EH (cell line): ENCODE results near the gene MBOAT1.

Experiments used
- DNase-seq: peaks from one replicate; pipeline ENCODE4 v3.0.0-alpha.2; 2015; ENCODE audit warnings: low read depth

The MBOAT1 gene

DNA sequence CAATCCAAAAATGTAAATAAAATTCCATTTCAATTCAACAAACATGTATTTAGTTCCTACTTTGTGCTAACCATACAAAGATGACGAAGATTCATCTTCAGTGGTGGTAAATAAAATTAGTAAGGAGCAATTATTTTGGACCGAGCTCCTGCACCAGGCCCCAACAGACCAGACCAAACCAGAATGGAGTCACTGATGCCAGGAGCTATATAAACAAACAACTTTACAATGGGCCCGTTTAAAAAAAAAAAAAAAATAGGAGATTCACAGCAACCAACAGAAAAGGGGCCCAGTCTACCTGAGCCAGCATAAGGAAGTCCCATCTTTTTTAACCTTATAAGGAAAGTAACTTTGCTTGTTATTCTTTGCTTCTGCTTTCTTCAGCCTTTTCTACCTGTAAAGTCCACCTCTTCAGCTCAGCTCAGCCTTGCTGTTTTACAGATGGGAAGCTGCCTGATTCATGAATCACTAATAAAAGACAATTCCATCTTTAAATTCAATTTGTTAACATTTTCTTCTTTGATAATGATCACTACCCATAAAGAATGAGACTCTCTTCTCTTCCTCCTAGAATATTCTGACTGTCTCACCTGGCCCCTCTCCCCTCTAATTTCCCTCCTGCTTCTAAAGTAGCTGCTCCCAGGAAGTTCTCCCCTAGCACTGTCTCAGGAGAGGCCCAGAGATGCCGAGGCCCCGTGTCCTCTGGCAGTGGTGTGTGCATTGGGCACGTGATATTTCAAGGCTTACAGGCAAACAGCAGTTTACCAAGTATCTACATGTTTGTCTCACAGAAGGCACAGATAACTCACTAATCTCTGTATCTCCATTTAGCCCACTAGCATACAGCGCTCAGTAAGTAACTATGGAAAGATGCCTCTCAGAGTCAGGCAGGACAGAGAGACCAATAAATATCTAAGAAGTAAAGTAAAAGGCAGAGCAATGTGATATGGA is 8.4 kb downstream of the MBOAT1 start:
- DNase-seq, result no peak

DNA sequence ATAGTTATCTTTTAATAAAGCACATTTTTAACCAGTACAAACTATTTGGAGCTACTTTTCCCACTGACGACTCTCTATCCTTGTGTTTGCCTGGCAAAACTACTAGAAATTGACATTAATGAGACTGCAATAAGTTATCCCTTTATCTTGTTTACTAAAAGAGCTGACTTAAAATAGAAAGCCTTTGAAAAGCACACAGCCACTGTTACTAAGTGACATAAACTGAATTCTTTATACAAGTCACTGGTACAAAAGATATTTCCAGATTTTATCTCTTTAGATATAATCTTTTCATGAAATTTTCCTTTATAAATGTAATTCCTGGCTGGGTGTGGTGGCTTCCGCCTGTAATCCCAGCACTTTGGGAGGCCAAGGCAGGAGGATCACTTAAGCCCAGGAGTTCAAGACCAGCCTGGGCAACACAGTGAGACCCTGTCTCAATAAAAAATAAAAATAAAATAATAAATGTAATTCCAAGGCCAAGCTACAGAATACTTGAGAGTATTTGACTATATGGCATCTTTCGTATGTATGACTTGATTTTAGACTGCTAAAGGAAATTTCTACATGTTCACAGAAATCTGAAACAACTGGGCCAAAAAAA is 9.5 kb downstream of the MBOAT1 start:
- no peak for DNase-seq

DNA sequence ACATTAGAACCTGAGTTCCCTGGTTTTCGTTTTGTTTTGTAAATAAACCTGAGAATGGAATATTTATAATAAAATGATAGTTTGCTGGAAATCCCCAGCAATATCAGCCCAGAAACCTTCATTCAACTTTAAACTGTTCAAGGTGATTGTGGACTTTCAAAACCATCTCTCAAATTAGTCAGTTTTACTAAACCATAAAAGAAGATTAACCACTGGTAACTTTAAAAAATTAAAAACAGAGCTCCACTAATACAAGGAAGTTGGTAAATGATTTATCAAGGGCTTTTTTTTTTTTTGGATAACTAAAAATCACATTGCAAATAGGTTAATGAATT is 10.0 kb downstream of the MBOAT1 start:
- no peak for DNase-seq

DNA sequence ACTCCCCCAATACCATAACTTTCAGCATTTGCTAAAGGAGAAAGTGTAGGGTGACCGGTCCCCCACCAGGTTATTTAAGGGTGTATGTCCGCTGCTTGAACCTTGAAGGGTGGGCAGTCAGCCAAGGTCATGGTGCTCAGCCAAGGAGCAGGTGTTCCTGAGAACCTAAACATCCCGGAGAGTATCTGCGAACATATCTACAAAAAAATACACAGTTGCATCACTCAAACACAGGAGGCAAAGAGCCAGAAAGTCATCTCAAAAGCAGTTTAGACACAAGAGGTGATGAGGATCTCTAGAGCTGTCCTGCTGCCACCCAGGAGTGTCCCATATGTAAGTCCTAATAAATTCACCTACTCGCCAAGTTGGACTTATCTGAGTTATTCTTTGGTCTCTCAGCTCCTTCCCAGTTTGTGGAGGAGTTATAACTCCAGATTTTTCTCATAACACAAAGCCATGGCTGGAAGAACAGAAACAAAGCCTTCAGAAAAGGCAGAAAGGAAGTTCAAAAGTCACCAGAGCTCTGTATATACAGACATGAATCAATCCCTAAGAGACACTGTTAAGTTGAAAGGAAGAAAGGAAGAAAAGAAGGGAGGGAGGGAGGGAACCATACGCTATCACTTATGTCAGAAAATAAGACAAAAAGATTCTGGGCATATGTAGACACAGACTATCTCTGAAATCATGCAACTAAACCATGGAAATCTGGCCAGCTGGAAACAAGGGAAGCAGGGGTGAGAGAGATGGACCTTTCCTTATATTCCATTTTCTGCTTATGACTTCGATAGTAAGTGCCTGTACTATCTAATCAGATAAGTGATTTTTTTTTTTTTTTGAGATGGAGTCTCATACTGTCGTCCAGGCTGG is 11.3 kb downstream of the MBOAT1 start:
- no peak for DNase-seq

DNA sequence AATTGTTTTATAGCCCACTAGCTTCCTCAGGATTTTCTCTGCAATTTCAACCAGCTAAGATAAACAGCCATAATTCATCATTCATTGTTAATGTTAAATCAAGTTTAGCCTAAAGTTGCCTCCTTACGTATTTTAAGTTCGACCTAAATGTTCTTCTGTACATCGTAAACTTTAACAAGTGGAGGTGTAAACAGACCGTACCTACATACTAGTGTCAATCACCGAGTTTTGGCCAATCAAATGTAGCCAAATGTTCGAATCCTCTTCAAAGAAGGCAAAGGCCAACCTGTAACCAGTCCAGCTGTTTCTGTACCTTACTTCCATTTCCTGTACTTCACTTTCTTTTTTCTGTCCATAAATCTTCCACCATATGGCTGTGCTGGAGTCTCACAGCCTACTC is 13.5 kb downstream of the MBOAT1 start:
- no peak for DNase-seq

DNA sequence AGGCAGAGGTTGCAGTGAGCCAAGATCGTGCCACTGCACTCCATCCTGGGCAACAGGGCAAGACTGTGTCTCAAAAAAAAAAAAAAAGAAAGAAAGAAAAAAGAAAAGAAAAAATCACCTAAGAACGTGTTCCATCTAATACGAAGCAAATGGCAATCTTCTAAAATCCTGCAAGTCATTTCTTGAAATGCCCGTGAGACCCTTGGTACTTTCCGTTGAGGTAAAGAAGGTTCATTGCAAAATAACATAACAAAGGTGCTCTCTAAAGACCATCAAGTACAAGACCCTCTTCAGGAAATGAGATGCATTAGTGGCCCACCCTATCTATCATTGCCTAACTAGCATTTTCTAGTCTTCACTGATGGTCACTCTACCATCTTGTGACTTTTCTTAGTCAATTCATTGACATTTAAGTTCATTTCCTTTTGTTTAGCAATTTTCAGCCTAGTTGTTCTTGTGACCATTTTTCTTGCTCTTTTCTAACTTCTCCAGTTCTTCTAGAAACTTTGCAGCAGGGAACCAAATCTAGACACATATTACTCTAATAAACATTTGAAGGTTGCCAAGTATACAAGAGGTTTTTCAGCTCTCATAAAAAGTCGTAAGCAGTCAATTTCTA is 14.0 kb downstream of the MBOAT1 start:
- DNase-seq, result no peak

DNA sequence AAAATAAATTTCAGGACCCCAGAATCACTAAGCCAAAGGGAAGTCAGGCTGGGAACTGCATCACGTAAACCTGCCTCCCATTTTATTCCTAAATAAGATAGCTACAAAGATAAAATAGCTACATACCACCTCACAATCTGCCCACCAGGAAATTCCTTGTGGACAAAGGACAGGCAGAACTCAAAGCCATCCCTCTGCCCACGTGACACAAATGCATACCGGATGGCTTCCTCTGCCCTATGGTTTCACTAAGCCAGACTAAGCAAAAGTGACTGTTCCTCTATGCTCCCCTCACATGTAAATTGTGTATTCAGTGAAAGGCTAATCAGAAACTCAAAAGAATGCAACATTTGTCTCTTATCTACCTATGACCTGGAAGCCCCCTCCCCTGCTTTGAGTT is 15.0 kb downstream of the MBOAT1 start:
- DNase-seq, result peak; percentile 76

DNA sequence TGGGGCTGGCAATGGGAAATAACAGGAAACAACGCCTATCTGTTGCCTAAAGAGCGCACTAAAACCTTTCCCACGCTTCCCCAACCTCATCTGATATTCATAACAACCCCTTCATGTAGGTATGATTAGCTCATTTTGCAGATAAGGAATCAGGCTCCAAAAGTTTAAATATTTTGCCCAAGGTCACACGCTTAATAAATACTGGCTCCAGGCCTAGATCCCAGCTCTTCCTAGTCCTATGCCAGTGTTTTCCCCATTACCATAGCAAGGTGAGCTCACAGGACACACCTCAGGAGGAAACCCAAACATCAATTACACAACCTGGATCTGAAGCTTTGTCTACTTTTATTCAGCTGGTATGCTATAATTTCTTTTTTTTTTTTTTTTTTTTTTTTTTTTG is 19.6 kb downstream of the MBOAT1 start:
- no peak for DNase-seq

DNA sequence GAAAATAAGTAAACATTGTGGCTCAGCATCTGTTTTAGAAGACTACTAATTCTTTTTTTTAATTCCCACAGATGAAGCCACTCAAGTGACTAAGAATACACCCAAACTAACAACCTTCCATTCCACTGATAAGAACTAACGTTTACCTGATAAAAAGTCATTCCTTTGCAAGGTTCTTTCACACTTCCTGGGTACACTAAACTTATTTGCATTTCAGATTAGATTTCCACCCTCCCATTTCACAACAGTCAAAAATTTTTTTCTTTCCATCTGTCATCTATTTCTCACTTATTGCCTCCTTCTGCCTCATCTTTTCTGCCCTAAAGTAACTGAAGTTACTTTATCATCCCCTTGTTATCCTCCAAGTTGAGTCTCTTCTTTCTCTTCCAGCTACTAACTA is 20.3 kb downstream of the MBOAT1 start:
- DNase-seq, result no peak

DNA sequence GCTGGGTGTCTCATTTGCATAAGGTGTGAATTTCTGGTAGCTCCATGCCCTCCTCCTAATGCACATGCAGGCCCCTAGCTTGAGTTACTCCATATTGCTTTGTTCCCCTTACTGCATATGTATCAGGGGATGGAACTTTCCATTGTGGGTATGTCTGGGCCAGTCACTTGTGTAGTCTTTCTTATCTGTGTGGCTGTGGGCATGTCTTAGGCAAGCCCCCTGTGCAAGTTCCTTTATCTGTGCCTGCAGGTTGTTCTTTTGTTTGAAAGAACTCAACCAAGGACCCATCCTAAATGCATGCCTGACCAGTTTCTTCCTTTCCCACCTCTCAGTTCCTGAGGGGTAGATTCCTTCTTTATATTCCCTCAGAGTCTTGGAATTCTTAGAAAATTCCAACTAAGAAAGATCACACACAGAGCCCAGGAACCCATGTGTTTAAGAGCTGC is 23.6 kb downstream of the MBOAT1 start:
- peak; percentile 69 for DNase-seq

DNA sequence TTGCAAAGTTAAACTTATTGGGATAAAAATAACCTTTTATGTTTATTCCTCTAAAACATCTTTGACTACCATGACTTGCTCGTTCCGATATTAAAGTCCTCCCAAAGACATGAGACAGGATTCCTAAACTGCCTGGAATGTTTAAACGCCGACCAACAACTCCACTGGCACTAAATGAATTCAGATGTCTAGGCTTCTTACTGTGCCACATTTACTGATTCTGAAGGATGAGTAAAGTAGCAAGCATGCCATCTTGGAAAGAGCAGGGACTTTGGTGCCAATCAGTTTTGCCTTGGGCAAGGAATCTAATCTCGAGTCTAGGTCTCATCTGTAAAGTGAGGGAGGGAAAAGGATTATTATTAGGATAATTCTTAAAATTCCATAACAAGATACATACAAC is 25.3 kb downstream of the MBOAT1 start:
- peak; percentile 95 for DNase-seq

DNA sequence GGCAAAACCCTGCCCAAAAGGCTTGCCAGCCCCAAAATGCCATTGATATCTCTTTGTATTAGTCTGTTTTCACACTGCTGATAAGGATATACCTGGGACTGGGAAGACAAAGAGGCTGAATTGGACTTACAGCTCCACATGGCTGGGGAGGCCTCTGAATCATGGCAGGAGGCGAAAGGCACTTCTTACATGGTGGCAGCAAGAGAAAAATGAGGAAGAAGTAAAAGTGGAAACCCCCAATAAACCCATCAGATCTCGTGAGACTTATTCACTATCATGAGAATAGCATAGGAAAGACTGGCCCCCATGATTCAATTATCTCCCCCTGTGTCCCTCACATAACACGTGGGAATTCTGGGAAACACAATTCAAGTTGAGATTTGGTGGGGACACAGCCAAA is 28.6 kb downstream of the MBOAT1 start:
- DNase-seq, result no peak

DNA sequence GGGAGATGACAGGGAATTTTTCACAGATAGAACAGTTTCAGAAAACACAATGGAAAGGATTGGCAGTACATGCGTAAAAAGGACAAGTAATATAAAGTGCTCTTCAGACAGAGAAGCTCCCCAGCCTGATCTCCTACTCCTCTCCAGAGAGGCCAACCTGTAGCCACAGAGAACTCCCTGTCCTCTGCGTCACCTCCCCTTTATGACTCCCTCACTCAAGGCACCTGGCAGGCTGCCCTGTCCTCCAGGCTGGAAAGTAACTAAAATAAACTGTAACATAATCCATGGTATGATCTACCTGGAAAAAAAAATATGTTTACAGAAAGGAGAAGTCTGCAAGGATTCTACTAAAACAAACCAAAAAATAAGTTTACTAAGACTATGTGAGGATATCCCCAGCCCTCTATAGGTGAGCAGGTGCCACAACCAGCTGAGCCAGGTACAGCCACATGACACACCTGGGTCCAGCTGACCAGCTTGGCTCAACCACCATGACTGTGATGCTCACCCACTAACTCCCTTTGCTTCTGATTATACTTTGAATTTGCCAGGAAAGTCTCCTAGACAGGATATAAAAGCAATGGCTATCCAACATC is 29.2 kb downstream of the MBOAT1 start:
- peak; percentile 24 for DNase-seq

DNA sequence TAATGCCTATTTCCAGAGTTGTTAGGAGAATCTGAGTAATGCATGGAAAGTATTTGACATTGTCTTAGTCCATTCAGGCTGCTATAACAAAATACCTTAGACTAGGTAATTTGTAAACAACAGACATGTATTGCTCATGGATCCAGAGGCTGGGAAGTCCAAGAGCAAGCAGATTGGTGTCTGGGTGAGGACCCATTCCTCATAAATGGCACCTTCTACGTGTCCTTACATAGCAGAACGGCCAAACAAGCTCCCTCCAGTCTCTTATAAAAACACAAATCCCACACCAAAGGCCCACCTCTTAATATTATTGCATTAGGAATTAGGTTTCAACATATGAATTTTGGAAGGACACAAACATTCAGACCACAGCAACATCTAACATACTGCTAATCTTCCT is 30.2 kb downstream of the MBOAT1 start:
- DNase-seq, result no peak

DNA sequence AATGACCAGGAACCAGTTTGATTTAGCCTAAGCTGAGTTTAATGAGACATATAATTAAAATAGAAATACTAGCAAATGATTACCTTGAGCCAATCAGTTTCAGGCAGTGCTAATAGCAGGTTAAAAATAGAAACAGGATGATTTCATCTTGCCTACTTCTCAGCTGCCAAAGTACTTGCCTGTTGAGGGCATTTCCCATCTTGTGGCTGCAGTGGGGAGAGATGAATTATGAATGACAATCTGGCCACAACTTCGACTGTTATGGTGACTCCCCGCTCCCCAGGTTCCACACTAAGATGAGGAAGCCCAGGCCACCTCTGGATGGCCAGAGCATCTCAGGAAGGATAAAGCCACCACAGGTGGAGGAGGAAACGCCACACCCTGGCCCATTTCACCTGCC is 31.3 kb downstream of the MBOAT1 start:
- DNase-seq, result peak; percentile 46

DNA sequence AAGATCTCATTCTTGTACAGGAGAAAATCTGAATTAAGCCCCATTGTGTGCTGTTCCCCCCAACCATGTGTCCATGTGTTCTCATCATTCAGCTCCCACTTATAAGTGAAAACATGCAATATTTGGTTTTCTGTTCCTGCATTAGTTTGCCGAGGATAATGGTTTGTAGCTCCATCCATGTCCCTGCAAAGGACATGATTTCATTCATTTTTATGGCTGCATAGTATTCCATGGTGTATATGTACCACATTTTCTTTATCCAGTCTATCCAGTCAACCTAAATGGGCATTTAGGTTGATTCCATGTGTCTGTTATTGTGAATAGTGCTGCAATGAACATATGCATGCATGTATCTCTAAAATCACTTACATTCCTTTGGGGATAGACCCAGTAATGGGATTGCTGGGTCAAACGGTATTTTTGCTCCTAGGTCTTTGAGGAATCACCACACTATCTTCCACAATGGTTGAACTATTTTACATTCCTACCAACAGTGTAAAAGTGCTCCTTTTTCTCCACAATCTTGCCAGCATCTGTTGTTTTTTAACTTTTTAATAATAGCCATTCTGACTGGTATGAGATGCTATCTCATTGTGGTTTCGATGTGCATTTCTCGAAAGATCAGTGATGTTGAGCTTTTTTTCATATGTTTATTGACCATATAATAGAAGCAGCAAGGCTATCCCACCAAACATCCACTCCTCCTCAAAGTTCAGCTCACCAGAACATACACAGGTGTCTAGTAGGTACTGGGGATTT is 32.8 kb downstream of the MBOAT1 start:
- DNase-seq, result peak; percentile 40

DNA sequence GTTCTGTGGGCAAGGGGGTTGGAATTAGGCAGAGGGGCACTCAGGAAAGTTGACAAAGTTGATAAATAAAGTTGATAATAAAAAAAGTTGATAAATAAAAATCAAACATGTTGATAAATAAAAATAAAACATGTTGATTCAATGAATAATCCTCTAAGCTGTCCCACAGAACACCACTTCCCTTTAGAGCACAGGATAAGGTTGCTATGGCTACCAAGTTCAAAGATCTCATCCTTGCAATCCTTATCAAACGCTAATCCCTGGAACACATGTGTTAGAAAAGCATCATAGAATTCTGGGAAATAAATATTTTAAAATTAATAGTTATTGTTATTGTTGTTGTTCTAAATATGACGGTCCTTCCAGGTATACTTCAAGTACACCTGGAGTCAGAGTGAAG is 33.9 kb downstream of the MBOAT1 start:
- DNase-seq, result no peak

DNA sequence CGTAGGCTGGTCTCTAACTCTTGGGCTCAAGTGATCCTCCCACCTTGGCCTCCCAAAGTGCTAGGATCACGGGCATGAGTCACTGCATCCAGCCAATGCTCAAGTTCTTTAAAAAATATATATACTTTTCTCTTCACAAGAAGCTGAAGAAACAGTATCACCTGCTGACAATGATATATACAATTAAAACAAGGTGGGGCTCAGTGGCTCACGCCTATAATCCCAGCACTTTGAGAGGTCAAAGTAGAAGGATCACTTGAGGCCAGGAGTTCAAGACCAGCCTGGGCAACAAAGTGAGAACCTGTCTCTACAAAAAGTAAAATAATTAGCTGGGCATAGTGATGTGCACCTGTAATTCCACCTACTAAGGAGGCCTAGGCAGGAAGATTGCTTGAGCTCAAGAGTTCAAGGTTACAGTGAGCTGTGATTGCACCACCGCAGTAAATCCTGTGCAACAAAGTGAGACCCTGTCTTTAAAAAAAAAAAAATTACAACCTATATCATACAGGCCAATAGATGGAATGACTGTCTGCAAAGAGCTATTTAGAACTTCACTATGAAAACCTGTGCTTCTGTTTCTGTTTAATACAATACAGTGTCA is 36.4 kb downstream of the MBOAT1 start:
- DNase-seq, result no peak

DNA sequence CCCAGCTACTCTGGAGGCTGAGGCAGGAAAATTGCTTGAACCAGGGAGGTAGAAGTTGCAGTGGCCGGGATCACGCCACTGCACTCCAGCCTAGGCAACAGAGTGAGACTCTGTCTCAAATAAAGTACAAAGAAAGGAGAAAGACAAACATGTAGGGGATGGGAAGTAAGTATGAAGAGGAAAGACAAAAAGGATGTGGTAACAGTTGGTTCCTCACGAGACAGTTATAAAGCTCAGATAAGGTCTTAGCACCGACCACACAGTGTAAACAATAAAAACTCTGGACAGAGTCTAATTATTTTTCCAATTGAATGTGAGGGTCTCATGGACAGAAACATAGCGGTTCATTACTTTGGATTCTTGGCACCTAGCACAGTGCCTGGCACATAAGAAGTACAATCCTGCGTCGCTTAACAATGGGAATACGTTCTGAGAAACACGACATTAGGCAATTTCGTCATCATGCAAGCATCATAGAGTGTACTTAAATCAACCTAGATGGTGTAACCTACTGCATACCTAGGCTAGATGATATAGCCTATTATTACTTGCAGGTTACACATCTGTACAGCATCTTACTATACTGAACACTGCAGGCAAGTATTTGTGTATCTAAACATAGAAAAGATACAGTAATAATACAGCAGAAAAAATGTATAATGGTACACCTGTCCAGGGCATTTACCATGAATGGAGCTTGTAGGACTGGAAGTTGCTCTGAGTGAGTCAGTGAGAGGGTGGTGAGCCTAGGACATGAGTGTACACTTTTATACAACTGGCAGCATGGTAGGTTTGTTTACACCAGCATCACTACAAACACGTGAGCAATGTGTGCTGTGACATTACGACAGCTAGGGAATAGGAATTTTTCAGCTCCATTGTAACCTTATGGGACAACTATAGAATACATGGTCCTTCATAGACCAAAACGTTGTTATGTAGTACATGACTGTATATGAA is 38.2 kb downstream of the MBOAT1 start:
- no peak for DNase-seq
